Transverse colon (tissue), 4 donors: ENCODE data around the gene FBXW9.

Source experiments
- POLR2AphosphoS5 ChIP-seq, 3 donors: sonication (generic); formaldehyde crosslinking; IDR thresholded peaks; one replicate each; pipeline ENCODE4 v1.6.1; 2016; ENCODE audit warnings: antibody characterized with exemption in 3 of 3
- TF ChIP-seq, protein P1 (sequence below), 5 experiments: fragments of 200-600 bp in 3 of 5; fragments of 450-650 bp in 2 of 5; sonication (generic) in 3 of 5; IDR thresholded peaks; 1 replicate in 2 of 5; 2 replicates in 3 of 5; pipeline ENCODE4 v1.5.1; 2016 to 2017; ENCODE audit warnings: antibody characterized with exemption in 5 of 5, inconsistent platforms in 3 of 5, mild to moderate bottlenecking in 2 of 5, moderate library complexity in 1 of 5

DNA sequence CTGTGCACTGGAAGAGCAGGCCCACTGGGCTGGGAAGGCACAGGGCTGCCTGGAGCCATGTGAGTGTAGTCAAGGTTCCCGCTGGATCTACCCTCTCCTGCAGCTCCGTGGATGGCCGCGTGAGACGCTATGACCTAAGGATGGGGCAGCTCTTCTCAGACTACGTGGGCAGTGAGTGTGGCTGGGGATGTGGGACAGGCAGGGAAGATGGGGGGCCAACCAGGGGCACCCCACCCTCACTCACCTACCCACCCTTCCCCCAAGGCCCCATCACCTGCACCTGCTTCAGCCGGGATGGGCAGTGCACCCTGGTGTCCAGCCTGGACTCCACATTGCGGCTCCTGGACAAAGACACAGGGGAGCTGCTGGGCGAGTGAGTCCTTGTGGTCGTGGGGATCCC, 23.7 kb downstream of the FBXW9 start:
- no peak for TF ChIP-seq POLR2AphosphoS5 (IDR thresholded peaks at IDR 0.05)
- TF ChIP-seq, protein P1, sequence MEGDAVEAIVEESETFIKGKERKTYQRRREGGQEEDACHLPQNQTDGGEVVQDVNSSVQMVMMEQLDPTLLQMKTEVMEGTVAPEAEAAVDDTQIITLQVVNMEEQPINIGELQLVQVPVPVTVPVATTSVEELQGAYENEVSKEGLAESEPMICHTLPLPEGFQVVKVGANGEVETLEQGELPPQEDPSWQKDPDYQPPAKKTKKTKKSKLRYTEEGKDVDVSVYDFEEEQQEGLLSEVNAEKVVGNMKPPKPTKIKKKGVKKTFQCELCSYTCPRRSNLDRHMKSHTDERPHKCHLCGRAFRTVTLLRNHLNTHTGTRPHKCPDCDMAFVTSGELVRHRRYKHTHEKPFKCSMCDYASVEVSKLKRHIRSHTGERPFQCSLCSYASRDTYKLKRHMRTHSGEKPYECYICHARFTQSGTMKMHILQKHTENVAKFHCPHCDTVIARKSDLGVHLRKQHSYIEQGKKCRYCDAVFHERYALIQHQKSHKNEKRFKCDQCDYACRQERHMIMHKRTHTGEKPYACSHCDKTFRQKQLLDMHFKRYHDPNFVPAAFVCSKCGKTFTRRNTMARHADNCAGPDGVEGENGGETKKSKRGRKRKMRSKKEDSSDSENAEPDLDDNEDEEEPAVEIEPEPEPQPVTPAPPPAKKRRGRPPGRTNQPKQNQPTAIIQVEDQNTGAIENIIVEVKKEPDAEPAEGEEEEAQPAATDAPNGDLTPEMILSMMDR (IDR thresholded peaks at IDR 0.05), result no peak
